MM.1S (cell line): ENCODE data around the gene INPP4B.

Experiments used
- EZH2 ChIP-seq: fragments of 300-600 bp; sonication (generic); optimal IDR thresholded peaks from 2 replicates; pipeline ENCODE3; 2017; ENCODE audit warnings: low read depth, mild to moderate bottlenecking, antibody characterized with exemption, low read length, mixed read lengths
- EZH2phosphoT487 ChIP-seq: fragments of 300-600 bp; sonication (generic); IDR thresholded peaks from 2 replicates; pipeline ENCODE4 v1.6.1; 2018; ENCODE audit warnings: antibody characterized with exemption, low read length
- TF ChIP-seq, protein P1 (sequence below): fragments of 300-600 bp; sonication (generic); IDR thresholded peaks from 2 replicates; pipeline ENCODE4 v1.5.1; 2016; ENCODE audit warnings: antibody characterized with exemption, low read length, mixed read lengths

DNA sequence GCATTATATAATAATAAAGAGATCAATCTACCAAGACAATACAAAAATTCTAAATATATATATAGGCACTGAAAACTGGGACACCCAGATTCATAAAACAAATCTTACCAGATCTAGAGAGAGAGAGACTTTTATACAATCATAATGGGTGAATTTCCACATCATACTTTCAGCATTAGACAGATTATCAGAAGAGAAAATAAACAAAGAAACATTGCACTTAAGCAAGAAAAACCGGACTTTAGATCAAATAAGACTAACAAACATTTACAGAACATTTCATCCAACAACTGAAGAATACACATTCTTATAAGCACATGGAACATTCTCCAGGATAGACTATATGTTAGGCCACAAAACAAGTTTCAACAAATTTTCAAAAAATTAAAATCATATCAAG lies 245.1 kb downstream of the INPP4B start:
- TF ChIP-seq EZH2phosphoT487: no peak
- TF ChIP-seq, protein P1, sequence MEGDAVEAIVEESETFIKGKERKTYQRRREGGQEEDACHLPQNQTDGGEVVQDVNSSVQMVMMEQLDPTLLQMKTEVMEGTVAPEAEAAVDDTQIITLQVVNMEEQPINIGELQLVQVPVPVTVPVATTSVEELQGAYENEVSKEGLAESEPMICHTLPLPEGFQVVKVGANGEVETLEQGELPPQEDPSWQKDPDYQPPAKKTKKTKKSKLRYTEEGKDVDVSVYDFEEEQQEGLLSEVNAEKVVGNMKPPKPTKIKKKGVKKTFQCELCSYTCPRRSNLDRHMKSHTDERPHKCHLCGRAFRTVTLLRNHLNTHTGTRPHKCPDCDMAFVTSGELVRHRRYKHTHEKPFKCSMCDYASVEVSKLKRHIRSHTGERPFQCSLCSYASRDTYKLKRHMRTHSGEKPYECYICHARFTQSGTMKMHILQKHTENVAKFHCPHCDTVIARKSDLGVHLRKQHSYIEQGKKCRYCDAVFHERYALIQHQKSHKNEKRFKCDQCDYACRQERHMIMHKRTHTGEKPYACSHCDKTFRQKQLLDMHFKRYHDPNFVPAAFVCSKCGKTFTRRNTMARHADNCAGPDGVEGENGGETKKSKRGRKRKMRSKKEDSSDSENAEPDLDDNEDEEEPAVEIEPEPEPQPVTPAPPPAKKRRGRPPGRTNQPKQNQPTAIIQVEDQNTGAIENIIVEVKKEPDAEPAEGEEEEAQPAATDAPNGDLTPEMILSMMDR: no peak
- no peak for TF ChIP-seq EZH2
